OCI-LY3 (cell line): Measurements from ENCODE around the gene ERAL1.

Experiments used
- EZH2phosphoT487 ChIP-seq: fragments of 200-600 bp; shearing (Covaris generic); IDR thresholded peaks from 2 replicates; pipeline ENCODE4 v1.6.1; 2018; ENCODE audit warnings: antibody characterized with exemption, mixed run types, low read depth
- TF ChIP-seq, protein P1 (sequence below): fragments of 200-600, 300-600 bp; sonication (generic); IDR thresholded peaks from 2 replicates; pipeline ENCODE4 v1.5.1; 2014; ENCODE audit warnings: antibody characterized with exemption, low read length, low read depth

DNA sequence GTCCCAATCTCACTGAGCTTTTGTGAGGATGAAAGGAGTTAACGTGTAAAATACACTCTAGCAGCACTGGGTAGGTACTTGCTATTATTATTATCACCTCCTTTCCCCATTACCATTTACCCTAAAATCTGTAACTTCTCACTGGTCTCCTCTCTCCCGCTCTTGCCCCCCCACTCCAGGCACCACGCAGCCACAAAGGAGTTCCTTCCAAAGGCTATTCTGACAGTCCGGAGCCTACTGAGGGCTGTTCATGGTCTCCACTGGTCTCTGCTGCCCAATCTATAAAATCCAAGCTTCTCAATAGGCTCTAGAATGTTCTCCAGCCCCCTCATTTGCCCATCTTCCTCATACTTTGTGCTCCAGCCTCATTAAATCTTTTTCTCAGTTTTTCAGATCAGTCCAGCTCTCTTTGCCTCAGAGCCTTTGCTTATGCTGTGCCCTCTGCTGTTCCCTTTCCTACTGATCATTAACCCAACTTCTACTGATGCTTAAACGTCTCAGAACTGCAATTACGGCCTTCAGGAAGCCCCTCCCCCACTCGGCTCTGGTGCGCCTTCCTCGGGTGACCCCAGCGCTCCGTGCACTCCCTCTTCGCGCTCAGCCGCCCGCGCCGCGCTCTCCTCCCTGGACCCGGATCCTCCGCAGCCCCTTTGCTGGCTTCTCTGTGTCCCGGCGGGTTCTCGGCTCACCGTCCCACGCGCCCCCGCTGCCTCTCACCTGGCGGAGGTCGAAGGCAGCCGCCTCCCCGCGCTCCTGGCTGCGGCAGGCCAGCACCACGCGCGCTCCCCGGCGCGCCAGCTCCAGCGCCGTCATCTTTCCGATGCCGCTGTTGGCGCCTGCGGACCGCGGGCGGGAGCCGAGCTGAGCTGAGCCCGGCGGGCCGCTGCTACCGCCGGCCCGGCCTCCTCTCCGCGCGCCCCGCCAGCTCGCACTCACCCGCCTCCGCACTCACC is 47.3 kb downstream of the ERAL1 start:
- TF ChIP-seq, protein P1, sequence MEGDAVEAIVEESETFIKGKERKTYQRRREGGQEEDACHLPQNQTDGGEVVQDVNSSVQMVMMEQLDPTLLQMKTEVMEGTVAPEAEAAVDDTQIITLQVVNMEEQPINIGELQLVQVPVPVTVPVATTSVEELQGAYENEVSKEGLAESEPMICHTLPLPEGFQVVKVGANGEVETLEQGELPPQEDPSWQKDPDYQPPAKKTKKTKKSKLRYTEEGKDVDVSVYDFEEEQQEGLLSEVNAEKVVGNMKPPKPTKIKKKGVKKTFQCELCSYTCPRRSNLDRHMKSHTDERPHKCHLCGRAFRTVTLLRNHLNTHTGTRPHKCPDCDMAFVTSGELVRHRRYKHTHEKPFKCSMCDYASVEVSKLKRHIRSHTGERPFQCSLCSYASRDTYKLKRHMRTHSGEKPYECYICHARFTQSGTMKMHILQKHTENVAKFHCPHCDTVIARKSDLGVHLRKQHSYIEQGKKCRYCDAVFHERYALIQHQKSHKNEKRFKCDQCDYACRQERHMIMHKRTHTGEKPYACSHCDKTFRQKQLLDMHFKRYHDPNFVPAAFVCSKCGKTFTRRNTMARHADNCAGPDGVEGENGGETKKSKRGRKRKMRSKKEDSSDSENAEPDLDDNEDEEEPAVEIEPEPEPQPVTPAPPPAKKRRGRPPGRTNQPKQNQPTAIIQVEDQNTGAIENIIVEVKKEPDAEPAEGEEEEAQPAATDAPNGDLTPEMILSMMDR = no peak
- TF ChIP-seq EZH2phosphoT487 = no peak
